ENCODE results near the gene TECR.
"Not testable (repeated sequence)": the region's sequence is repeated elsewhere in the genome, so short reads cannot be mapped to it uniquely, and the experiment has no call there.

TECR gene, protein sequence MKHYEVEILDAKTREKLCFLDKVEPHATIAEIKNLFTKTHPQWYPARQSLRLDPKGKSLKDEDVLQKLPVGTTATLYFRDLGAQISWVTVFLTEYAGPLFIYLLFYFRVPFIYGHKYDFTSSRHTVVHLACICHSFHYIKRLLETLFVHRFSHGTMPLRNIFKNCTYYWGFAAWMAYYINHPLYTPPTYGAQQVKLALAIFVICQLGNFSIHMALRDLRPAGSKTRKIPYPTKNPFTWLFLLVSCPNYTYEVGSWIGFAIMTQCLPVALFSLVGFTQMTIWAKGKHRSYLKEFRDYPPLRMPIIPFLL

DNA sequence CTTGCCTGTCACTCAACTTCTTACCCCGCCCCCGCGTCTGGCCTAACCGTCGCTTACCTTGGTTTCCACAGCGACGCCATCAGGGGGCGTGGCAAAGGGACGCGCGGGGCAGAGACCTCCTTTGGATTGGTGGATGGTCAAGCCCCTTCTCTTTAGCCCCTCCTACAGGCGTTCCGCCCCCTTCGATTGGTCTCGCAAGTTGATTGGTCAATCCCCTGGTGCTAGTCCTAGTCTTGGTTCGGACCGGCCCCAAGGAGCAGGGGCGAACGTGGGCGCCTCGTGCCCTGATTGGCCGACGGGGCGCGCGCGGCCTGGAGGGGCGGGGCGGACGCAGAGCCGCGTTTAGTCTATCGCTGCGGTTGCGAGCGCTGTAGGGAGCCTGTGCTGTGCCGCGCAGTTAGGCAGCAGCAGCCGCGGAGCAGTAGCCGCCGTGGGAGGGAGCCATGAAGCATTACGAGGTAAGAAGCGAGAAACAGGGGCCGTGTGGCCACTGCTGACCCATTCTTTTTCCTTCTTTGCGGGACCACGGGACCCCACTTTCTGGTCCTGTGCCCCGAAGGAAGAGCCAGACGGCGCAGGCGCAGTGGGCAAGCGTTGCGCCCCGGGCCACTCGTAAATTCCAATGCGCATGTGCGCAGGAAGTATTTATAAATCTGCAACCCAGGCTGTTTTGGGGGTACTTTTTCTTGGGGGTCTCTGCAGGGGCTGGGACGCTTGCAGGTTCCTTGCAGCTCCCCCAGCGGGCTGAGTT, at the start of gene TECR:
TECR (plus strand) TSS at position 341 of the 751 bp plus-strand sequence; CDS start at position 444, 103 bp downstream.
- peak; percentile 100 for DNase-seq (ENCODE audit: low spot score)

DNA sequence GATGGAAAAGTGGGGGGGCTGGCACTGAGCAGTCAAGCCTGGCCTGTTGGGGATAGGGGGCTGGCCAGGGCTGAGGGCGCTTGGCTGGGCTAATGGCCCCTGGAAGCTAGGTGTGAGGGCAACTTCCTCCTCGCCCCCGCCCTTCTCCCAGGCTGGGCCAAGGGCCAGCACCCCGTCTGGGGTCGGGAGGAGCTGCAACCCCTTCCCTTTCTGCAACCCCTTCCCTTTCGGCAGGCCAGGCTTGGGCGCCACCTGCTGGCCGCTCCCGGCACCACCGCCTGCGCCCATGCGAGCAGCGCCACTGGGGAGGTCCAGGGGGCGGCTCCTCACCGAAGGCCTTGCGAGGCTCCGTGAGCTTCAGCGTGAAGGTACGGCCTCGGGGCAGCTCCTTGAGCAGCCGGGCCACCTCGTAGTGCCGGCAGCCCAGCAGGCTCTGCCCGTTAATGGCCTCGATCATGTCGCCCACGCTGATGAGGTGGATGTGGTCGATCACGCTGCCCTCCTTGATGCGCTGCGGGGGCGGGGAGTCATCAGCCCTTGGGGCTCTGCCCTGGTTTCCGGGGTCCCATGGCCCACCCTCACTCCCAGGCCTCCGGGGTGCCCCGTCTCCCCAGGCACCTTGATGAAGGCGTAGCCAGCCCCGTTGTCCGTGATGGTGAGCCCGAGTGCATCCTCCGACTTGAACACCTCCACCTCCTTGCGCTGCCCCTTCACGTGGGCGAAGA, 49.3 kb upstream of the TECR start:
- no peak for DNase-seq (ENCODE audit: low spot score)

DNA sequence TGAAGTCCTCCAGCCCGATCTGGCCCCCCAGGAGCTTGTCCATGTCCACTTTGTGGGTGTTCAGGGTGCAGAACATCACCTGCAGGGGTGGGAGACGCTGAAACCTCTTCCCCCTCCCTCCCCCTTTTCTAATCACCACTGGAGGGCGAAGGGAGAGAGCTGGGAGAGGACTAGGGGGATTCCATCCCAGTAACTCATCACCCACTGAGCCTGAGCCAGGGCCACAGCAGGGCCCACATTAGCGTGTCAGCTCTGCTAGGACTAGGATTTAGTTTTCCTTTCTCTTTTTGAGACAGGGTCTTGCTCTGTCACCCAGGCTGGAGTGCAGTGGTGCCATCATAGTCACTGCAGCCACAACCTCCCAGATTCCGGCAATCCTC, 48.7 kb upstream of the TECR start:
- no peak for DNase-seq (ENCODE audit: low spot score)

DNA sequence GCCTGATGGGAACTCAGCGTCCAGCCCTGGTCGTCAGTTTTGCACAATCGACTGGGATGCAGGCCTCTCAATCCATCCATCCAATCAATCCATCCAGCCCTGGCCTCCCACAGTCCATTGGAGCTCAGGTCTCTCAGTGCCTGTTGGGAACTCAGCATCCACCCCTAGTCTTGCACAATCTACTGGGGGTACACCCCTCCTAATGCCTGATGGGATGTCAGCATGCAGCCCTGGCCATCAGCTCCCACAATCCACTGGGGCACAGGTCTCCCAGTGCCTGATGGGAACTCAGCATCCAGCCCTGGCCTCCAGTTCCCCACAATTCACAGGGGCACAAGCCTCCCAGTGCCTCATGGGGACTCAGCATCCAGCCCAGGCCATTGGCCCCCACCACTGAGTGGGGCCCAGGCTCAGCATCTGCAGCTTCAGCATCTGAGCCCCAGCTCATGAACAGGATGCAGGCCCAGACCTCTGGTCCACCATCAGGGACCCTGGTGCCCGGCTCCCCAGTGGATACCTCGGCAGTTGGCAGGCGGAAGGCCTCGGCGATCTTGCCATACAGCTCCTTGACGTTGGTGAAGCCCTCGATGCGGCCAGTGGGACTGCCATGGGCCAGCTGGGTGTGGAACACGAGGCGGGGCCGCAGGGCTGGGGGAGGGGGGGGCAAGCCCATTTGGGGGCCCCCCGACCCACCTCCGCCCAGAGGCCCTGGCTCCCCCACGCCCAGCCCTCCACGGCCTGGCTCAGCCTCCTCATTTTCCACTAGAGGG, 47.0 kb upstream of the TECR start:
- no peak for DNase-seq (ENCODE audit: low spot score)

DNA sequence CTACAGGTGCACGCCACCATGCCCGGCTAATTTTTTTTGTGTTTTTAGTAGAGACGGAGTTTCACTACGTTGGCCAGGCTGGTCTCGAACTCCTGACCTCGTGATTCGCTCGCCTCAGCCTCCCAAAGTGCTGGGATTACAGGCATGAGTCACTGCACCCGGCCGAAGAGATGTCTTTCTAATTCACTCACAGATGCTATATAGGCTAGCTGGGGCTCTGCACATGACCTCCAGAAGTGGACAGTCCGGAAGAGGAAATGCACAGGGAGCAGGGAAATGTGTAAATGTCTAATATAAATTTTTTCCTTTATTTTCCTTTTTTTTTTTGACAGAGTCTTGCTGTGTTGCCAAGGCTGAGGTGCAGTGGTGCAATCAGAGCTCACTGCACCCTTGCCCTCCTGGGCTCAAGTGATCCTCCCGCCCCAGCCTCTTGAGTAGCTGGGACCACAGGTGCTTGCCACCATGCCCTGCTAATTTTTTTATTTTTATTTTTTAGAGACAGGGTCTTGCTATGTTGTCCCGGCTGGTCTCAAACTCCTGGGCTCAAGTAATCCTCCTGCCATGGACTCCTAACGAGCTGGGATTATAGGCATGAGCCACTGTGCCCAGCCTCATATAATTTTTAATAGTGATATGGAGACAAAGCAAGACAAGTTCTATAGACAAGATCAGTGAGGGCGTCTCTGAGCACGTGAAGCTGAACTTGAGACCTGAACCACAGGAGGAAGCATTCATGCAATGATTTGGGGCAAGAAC, 41.8 kb upstream of the TECR start:
- DNase-seq (ENCODE audit: low spot score): no peak

DNA sequence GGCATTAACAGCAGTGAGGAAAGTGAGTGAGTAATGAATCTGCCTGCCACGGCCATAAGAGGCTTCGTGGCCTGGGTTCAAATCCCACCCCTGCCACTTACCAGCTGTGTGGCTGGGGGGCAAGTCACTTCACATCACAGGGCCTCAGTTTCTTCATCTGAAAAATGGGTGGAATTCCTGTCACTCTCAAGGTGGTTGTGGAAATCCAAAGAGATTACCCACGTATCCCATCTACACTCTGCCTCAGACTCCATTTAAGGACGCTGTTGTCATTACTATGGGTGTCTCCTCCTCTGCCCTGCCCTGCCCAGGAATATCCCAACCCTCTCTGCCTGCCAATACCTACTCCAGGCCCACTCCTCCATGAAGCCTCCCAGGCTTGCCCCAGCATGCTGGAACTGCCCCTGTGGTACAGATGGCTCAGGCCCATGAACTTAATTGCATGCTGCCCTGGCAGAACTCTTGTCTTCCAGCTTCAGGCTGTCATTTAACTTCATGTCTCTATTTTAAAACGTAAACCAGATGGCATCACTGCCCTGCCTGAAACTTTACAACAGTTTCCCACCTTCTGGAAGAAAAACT, 36.5 kb upstream of the TECR start:
- DNase-seq (ENCODE audit: low spot score): no peak

DNA sequence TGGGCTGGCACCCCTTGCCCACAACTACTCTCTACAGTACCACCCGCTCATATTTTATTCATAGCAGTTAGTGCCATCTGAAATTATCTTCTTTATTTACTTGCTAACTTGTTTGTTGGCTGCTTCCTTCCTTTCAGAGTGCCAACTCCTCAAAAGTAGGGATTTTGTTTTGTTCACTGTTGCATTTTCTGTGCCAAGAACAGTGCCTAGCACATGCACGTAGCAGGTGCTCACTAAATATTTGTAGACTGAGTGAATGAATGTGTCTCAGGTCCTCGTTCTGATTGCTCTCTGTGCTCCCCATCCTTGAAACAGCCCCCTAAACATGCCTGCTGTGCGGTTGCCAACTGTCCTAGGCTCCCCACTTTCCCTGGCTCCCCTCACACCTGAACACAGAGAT, 35.0 kb upstream of the TECR start:
- no peak for DNase-seq (ENCODE audit: low spot score)

DNA sequence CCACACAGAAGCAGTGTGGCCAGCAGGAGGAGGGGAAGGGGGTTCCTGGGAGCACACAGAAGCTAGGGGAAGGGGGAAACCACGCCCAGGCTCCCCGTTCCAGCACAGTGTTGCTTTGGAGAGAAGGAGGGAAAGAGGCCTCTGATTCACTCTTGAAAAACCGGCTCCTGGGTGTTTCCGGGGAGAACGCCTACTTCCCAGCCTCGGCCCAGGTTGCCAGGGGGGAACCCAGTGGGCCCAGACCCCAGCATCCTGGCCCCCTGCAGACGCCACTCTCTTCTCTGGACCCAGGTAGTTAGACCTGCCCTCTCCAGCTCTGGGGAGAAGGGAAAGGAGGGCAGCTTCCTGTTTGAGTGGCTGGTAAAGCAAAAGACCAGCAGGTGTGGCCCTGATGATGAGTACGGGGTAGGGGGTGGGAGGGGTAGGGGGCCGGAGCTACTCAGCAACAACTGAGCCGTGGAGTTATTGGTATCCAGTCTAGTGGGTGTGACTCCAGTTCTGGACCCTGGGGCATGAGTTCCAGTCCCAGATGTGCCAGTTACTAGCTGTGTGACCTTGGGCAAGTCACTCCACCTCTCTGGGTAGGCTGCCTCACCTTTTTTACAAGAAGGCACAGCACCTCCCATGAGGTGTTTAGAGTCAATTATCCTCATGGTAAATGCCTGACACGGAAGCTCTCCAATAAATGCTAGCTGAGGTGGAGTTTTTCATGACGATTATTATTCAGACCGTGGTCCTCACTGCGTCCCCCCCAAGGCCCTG, 34.3 kb upstream of the TECR start:
- no peak for DNase-seq (ENCODE audit: low spot score)

DNA sequence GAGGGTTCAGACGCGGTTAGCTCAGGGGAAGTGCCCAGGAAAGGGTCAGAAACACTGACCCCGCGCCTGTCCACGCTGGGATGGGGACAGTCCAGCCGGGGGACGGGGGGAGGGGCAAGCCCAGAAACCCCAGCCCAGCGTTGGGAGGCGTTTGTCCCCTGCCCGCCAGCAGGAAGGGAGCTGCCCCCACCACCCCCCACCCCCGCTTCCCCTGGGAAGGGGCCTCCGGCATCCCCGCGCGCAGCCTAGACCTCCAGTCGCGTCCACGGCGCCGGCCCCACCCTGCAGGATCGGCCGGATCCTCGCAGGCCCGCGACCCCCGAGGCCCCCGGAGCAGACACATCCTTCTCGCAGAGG, 33.7 kb upstream of the TECR start:
- no peak for DNase-seq (ENCODE audit: low spot score)

DNA sequence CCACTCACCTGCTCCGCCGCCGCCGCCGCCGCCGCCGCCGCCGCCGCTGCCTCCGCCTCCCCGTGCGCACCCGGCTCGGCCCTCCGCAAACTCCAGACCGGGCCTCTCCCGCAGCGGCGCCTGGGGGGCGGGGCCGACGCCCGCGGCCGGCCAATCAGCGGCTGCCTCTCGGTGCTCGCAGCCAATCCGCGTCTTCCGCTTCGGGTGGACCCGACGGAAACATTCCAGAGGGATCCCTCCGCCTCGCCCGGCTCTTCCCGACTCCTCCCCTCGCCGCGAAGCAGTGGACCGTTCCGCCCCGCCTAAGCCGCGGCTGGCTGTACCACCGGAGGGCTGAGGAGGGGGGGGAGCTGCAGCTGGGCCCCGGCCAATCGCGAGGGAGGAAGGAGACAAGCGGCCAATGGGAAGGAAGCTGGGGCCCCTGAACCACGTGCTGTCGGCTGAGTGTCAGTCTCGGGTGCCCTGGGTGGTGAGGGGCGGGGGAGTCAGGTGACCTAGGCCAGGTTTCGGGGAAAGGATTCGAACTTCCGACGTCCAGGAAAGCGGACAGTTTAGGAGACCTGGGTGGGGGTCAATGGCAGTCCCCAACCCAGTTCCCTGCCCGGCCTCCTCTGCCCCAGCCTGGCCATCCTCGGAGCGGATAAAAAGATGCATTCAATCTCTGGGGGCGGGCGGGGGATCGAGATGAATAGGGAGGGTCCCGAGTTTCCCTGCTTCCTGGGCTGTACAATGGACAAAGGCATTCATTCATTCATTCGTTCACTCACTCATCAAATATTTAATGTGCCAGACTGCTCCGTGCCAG, 33.2 kb upstream of the TECR start, which contains the start of gene GIPC1:
GIPC1 (minus strand) TSS at position 99 of the 805 bp plus-strand sequence. CDS start 13,151 bp downstream, outside the sequence.
- peak; percentile 98 for DNase-seq (ENCODE audit: low spot score)

DNA sequence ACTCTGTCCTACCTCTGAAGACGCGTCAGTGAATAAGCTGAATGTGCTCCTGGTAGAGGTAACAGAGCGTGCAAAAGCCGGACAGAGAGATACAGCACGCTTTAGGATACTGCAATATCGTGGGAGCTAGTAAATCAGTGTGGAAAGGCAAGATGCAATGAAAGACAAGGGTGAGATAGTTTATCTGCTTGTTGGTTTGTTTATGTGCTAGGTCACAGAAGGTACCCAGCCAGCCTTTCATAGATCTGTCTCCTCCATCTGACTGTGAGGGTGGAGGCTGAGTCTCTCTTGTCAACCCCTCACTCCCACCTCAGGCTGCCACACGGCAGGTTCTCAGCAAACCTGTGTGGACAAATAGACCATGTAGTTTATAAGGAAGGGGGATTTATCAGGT, 32.6 kb upstream of the TECR start:
- peak; percentile 40 for DNase-seq (ENCODE audit: low spot score)

DNA sequence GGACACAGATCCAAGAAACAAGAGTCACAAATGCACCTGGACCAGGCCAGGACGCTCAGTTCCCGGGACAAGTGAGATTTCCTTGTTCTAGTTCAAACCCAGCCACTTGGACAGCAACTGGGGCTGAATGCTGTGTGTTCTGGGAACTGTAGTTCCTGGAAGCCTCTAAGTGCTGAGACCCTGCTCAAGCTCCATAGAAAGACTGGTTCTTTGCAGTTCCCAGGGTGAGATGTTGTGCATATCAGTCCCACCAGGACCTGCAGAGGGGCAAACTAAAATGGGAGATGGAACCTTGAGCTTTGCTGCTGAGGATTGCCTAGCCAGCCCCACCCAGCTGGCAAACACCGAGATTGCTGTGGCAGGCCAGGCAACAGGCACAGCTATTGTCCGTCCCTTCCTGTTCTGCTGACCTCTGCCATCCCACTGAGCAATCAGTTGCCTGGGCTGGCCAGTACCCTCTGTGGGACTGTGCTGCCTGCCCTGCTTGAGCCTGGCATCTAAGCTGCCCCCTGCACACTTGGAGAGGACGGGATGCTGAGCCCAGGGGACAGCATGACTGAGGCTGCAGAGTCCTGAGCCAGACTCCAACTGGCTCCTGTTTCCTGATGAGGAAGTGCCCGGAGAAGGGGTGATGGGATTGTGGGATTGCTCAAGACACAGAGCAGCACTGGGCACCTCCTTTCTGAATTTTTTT, 32.0 kb upstream of the TECR start:
- no peak for DNase-seq (ENCODE audit: low spot score)

DNA sequence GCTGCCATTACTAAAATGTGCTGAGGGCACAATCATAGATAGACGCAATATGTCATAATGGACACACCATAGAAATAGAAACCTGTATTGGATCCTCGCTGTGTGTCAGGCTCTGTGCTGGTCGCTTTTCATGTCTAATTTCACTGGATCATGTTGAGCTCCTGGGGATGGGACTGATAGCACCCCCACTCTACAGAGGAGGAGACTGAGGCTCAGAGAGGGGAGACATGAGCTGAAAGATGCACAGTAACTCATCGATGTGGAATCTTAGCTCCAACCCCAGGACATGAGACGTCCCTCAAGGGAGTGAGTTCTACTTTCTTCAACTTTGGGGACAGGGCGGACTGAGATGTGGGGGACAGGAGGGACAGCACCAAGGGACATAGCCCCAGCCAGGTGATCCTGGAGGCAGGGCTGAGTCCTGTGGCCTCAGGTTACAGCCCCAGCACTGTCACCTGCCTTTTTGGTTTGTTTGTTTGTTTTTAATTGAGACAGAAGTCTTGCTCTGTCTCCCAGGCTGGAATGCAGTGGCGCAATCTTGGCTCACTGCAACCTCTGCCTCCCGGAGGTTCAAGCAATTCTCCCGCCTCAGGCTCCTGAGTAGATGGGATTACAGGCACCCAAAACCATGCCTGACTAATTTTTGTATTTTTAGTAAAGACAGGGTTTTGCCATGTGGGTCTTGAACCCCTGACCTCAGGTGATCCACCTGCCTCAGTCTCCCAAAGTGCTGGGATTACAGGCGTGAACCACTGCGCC, 26.9 kb upstream of the TECR start:
- DNase-seq (ENCODE audit: low spot score): no peak

DNA sequence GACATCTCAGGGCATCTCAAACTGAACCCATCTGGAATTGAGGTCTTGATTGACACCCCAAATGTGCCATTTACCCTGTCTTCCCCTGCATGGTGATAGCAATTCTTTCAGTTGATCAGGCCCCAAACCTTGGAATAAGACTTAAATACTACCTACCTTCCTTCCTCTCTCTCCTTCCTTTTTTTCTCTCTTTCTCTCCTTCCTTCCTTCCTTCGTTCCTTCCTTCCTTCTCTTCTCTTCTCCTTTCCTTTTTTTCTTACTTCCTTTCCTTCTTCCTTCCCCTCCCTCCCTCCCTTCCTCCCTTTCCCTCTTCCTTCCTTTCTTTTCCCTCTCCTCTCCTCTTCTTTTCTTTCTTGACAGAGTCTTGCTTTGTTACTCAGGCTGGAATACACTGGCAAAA, 26.1 kb upstream of the TECR start:
- no peak for DNase-seq (ENCODE audit: low spot score)

DNA sequence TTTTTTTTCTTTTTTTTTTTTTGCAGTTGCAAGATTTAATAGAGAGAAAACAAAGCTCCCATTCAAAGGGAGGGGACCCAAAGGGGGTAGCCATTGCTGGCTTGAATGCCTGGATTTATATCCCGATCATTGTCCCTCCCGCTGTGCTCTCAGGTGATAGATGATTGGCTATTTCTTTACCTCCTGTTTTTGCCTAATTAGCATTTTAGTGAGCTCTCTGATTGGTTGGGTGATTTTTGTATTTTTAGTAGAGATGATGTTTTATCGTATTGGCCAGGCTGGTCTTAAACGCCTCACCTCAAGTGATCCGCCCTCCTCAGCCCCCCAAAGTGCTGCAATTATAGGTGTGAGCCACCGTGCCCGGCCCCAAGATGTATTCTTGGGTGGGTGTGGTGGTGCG, 24.8 kb upstream of the TECR start:
- DNase-seq (ENCODE audit: low spot score): not testable (repeated sequence)

DNA sequence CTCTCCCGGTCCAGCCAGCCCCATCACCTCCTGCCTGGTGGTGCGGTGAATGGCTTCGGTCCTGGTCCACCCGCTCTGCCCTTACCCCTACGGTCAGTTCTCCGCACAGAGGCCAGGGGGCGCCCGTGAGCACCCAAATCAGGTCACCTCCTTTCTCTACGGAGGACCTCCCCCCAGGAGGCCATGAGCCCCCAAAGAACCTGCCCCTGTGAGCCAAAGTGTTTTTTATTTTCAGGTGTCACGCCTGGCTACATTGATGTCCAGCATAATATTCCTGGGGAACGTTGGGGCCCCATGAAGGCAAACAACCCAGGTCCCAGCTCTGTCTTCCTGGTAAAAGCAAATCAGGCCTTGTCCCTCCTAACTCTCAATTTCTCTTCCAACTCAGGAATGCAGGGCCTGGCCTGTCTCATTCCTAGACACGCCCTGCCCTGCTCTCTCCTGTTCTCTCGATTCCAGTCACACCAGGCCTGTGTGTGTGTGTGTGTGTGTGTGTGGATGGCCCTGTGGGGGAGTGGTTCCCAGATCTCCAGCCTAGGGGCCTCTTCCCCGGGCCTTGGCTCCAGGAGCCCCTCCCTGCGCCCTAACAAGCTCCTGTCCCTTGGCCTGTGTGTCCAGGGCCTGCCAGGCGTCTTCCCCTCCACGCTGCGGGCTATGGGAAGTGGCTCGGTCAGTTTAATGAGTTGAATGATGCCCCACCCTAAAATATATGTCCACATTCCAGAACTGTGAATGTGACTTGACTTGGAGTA, 23.7 kb upstream of the TECR start:
- peak; percentile 93 for DNase-seq (ENCODE audit: low spot score)

All from SW480 (cell line).